Parathyroid adenoma (tissue), 2 donors: Measurements from ENCODE around the gene ADGRG2.

Experiments
- H2AFZ ChIP-seq: fragments of 300-600 bp; sonication (generic); one replicate; pipeline ENCODE4 v1.7.0; 2017; ENCODE audit warnings: antibody characterized with exemption, mild to moderate bottlenecking
- H3K27ac ChIP-seq: fragments of 300-600 bp; sonication (generic); one replicate; pipeline ENCODE4 v1.7.0; 2017
- H3K27me3 ChIP-seq: fragments of 300-600 bp; sonication (generic); one replicate; pipeline ENCODE4 v1.7.0; 2017; ENCODE audit warnings: low read length; ENCODE audit not compliant: control insufficient read depth, insufficient read depth
- H3K36me3 ChIP-seq: fragments of 300-600 bp; sonication (generic); one replicate; pipeline ENCODE4 v1.7.0; 2017; ENCODE audit warnings: low read length; ENCODE audit not compliant: control insufficient read depth, insufficient read depth
- H3K4me1 ChIP-seq: fragments of 300-600 bp; sonication (generic); one replicate; pipeline ENCODE4 v1.7.0; 2017; ENCODE audit warnings: control low read depth
- H3K4me2 ChIP-seq: fragments of 300-600 bp; sonication (generic); one replicate; pipeline ENCODE4 v1.7.0; 2017; ENCODE audit warnings: low read length
- H3K4me3 ChIP-seq: fragments of 300-600 bp; sonication (generic); one replicate; pipeline ENCODE4 v1.7.0; 2017; ENCODE audit warnings: low read depth, low read length
- H3K79me2 ChIP-seq: fragments of 300-600 bp; sonication (generic); one replicate; pipeline ENCODE4 v1.7.0; 2017; ENCODE audit warnings: control low read depth
- H3K9ac ChIP-seq: fragments of 300-600 bp; sonication (generic); one replicate; pipeline ENCODE4 v1.7.0; 2017; ENCODE audit warnings: mild to moderate bottlenecking
- H3K9me3 ChIP-seq: fragments of 300-600 bp; sonication (generic); one replicate; pipeline ENCODE4 v1.7.0; 2017; ENCODE audit warnings: low read length; ENCODE audit not compliant: control insufficient read depth
- TF ChIP-seq, protein P1 (sequence below): fragments of 300-600 bp; sonication (generic); IDR thresholded peaks from one replicate; pipeline ENCODE4 v1.7.0; 2017; ENCODE audit warnings: antibody characterized with exemption, mild to moderate bottlenecking
- donor health status: primary hyperparathyroidism.

The ADGRG2 gene

DNA sequence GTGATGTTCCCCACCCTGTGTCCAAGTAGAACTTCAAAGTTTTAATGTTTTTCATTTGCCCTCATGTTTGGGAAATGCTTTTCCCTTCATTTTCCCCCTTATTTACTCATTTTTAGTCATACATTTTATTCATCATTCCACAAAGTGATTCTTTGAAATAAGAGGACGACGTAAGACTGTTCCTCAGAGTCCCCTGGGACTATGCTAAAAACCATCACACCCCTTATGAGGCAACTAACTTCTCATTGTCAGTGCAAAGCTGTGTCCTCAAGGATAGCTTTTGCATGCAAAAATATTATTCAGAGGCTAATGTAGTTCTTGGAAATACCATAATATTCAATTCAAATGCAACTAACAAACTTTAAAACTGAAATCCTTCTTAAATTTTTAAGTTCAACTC lies 14.8 kb upstream of the ADGRG2 start:
- TF ChIP-seq, protein P1, sequence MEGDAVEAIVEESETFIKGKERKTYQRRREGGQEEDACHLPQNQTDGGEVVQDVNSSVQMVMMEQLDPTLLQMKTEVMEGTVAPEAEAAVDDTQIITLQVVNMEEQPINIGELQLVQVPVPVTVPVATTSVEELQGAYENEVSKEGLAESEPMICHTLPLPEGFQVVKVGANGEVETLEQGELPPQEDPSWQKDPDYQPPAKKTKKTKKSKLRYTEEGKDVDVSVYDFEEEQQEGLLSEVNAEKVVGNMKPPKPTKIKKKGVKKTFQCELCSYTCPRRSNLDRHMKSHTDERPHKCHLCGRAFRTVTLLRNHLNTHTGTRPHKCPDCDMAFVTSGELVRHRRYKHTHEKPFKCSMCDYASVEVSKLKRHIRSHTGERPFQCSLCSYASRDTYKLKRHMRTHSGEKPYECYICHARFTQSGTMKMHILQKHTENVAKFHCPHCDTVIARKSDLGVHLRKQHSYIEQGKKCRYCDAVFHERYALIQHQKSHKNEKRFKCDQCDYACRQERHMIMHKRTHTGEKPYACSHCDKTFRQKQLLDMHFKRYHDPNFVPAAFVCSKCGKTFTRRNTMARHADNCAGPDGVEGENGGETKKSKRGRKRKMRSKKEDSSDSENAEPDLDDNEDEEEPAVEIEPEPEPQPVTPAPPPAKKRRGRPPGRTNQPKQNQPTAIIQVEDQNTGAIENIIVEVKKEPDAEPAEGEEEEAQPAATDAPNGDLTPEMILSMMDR = no peak
- Histone ChIP-seq H2AFZ (no peak overlapping the region), H3K9ac (no peak overlapping the region), H3K79me2 (no peaks in the 10 kb centered on the region), H3K4me2 (no peak overlapping the region), H3K27me3 (no peaks in the 10 kb centered on the region), H3K4me1 (no peaks in the 10 kb centered on the region), H3K36me3 (no peaks in the 10 kb centered on the region), H3K9me3 (no peaks in the 10 kb centered on the region), H3K27ac (no peak overlapping the region), H3K4me3 (no peak overlapping the region)

DNA sequence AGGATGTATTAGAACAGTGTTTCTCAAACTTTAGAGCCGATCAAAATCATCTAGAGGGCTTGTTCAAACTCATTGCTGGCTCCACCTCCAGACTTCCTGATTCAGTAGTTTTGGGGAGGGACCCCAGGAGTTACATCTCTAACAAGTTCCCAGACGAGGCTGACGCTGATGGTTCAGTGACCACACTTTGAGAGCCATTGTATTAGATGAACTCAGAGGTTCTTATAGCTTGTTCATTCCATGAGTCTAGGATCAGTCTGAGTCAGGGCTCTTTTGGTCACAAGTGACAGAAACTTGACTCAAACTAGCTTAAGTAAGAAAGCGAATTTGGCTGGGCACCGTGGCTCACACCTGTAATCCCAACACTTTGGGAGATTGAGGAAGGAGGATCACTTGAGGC lies 11.5 kb upstream of the ADGRG2 start:
- H3K27ac ChIP-seq = no peak overlapping the region
- no peak overlapping the region for H3K4me3 ChIP-seq
- no peak overlapping the region for H3K9ac ChIP-seq
- no peaks in the 10 kb centered on the region for H3K9me3 ChIP-seq
- TF ChIP-seq, protein P1 = no peak
- no peak overlapping the region for H3K4me2 ChIP-seq
- no peaks in the 10 kb centered on the region for H3K36me3 ChIP-seq
- H3K4me1 ChIP-seq = no peaks in the 10 kb centered on the region
- H2AFZ ChIP-seq = no peak overlapping the region
- no peaks in the 10 kb centered on the region for H3K79me2 ChIP-seq
- H3K27me3 ChIP-seq = no peaks in the 10 kb centered on the region

DNA sequence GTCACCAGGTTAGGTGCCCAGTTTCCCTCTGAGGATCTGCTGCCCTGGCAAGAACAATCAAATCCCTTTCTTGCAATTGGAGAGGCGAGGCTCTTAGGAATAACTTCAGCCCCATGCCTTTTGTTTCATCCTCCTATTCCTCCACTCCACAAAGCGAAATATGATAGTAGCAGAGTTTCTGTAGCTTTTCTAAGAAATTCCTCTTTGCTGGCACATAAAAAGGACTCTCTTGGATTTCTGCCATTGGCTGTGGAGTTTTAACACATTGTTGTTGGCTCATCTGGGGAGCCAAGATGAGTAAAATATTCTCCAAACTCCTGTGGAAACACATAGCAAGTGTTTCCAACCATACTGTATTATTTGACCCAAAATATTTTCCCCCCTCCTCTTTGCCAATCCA lies 11.0 kb upstream of the ADGRG2 start:
- Histone ChIP-seq H3K36me3 (no peaks in the 10 kb centered on the region), H2AFZ (no peak overlapping the region), H3K4me2 (no peak overlapping the region), H3K27ac (no peak overlapping the region), H3K9me3 (no peaks in the 10 kb centered on the region), H3K79me2 (no peaks in the 10 kb centered on the region), H3K4me1 (no peaks in the 10 kb centered on the region), H3K27me3 (no peaks in the 10 kb centered on the region), H3K9ac (no peak overlapping the region), H3K4me3 (no peak overlapping the region)
- TF ChIP-seq, protein P1 = no peak

DNA sequence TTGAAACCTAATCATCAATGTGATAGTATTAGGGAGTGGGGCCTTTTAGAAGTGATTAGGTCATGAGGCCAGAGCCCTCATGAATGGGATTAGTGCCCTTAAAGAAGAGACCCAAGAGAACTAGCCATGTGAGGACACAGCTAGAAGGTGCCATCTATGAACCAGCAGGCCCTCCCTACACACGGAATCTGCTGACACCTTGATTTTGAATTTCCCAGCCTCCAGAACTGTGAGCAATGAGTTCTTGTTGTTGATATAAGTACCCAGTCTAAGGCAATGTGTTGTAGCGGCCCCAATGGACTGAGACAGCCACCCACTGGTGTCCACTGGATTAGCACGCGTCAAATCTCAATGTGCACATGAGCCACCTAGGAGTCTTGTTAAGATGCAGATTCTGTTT lies 8.4 kb upstream of the ADGRG2 start:
- Histone ChIP-seq H3K36me3 (no peaks in the 10 kb centered on the region), H3K4me3 (no peak overlapping the region), H3K4me2 (no peak overlapping the region), H3K27me3 (no peaks in the 10 kb centered on the region), H3K4me1 (no peaks in the 10 kb centered on the region), H2AFZ (no peak overlapping the region), H3K79me2 (no peaks in the 10 kb centered on the region), H3K9ac (no peak overlapping the region), H3K9me3 (no peaks in the 10 kb centered on the region), H3K27ac (no peak overlapping the region)
- TF ChIP-seq, protein P1 = no peak

DNA sequence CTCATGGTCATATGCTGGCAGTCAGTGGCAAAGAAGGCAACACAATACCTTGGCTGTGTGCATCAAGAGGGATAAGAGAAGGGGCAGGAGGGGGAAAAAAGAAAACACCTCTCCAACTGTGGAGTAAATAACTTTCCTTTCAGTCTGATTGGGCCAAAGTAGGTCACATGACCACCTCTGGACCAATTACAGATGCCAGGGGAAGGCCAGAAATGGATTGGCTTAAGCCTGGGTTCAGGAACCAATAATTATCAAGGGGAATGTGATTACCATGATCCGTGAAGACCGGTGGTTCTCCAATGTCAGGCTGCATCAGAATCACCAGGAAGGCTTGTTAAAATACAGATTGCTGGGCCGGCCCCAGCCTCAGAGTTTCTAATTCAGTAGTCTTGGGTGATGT lies 7.4 kb upstream of the ADGRG2 start:
- Histone ChIP-seq H3K27me3 (no peaks in the 10 kb centered on the region), H2AFZ (no peak overlapping the region), H3K4me1 (no peaks in the 10 kb centered on the region), H3K79me2 (no peaks in the 10 kb centered on the region), H3K36me3 (no peaks in the 10 kb centered on the region), H3K4me3 (no peak overlapping the region), H3K27ac (no peak overlapping the region), H3K9me3 (no peaks in the 10 kb centered on the region), H3K4me2 (no peak overlapping the region), H3K9ac (no peak overlapping the region)
- TF ChIP-seq, protein P1 = no peak
